Activated CD4-positive, alpha-beta T cell treated with anti-CD3 and anti-CD28 coated beads for 48 hours (primary cell): ENCODE measurements around the gene SLC32A1.

Experiments used
- DNase-seq: peaks from one replicate; pipeline ENCODE4 v3.0.0-alpha.2; 2020

SLC32A1 gene

GRCh38 chr20:38723848-38724625 lies at the start of gene SLC32A1:
SLC32A1 (plus strand) TSS chr20:38724486; CDS start chr20:38724725, 239 bp downstream.
- peak; percentile 19 for DNase-seq

GRCh38 chr20:38674765-38675133 lies 49.5 kb upstream of the SLC32A1 start:
- no peak for DNase-seq

- no peak for DNase-seq
These were observed 47.7 kb upstream of the SLC32A1 start for GRCh38 chr20:38676576-38676975.

GRCh38 chr20:38680500-38681306 lies 43.6 kb upstream of the SLC32A1 start:
- DNase-seq, result peak; percentile 27

- no peak for DNase-seq
These were observed 39.0 kb upstream of the SLC32A1 start for GRCh38 chr20:38685271-38685670.

GRCh38 chr20:38685853-38686473 lies 38.3 kb upstream of the SLC32A1 start:
- DNase-seq, result peak; percentile 63

GRCh38 chr20:38692436-38693411 lies 31.6 kb upstream of the SLC32A1 start:
- DNase-seq, result peak; percentile 67

GRCh38 chr20:38697306-38697705 lies 27.0 kb upstream of the SLC32A1 start:
- DNase-seq, result no peak

GRCh38 chr20:38698541-38698940 lies 25.7 kb upstream of the SLC32A1 start:
- no peak for DNase-seq

GRCh38 chr20:38700141-38700540 lies 24.1 kb upstream of the SLC32A1 start:
- no peak for DNase-seq

- no peak for DNase-seq
These were observed 23.4 kb upstream of the SLC32A1 start for GRCh38 chr20:38700926-38701325.

- DNase-seq, result no peak
These were observed 20.8 kb upstream of the SLC32A1 start for GRCh38 chr20:38703526-38703925.

- DNase-seq, result no peak
These were observed 20.1 kb upstream of the SLC32A1 start for GRCh38 chr20:38704136-38704535.

- no peak for DNase-seq
These were observed 17.8 kb upstream of the SLC32A1 start for GRCh38 chr20:38706509-38706908.

- DNase-seq, result no peak
These were observed 10.0 kb upstream of the SLC32A1 start for GRCh38 chr20:38714308-38714707.

GRCh38 chr20:38715646-38716045 lies 8.6 kb upstream of the SLC32A1 start:
- no peak for DNase-seq

- no peak for DNase-seq
These were observed 1.6 kb upstream of the SLC32A1 start for GRCh38 chr20:38722683-38723016.

GRCh38 chr20:38723017-38723847 lies 1.1 kb upstream of the SLC32A1 start:
- peak; percentile 29 for DNase-seq

- DNase-seq, result no peak
These were observed 401 bp downstream of the SLC32A1 start for GRCh38 chr20:38724626-38725147.

- DNase-seq, result peak; percentile 7
These were observed 1.0 kb downstream of the SLC32A1 start for GRCh38 chr20:38725148-38725901.
